OCI-LY3 (cell line): ENCODE measurements around the gene CNTN6.

Experiments used
- H2AFZ ChIP-seq: fragments of 200-600, 300-600 bp; shearing (Covaris generic); 2 replicates; pipeline ENCODE4 v1.6.0; 2014; ENCODE audit warnings: antibody characterized with exemption, low read depth, low read length
- H3K27ac ChIP-seq: fragments of 200-600, 300-600 bp; sonication (generic); 2 replicates; pipeline ENCODE4 v1.5.1; 2014; ENCODE audit warnings: mild to moderate bottlenecking, low read length, moderate library complexity, mixed read lengths
- H3K27me3 ChIP-seq: fragments of 200-600, 300-600 bp; sonication (generic); 2 replicates; pipeline ENCODE4 v1.6.1; 2014; ENCODE audit warnings: low read depth, low read length, mixed read lengths
- H3K36me3 ChIP-seq: fragments of 200-600, 300-600 bp; sonication (generic); replicated peaks from 2 replicates; pipeline ENCODE3; 2014; ENCODE audit warnings: low read depth, low read length, mixed read lengths
- H3K4me1 ChIP-seq: fragments of 300-600, 200-600 bp; sonication (generic); 2 replicates; pipeline ENCODE4 v1.6.1; 2014; ENCODE audit warnings: low read length, mixed read lengths
- H3K4me2 ChIP-seq: fragments of 200-600, 300-600 bp; sonication (generic); 2 replicates; pipeline ENCODE4 v1.6.1; 2014; ENCODE audit warnings: low read length, mixed read lengths
- H3K4me3 ChIP-seq: fragments of 300-600, 200-600 bp; sonication (generic); 2 replicates; pipeline ENCODE4 v1.5.1; 2014; ENCODE audit warnings: antibody characterized with exemption, mild to moderate bottlenecking, low read length, moderate library complexity
- H3K79me2 ChIP-seq: fragments of 300-600, 200-600 bp; shearing (Covaris generic); 2 replicates; pipeline ENCODE4 v1.6.1; 2014; ENCODE audit warnings: mild to moderate bottlenecking, low read length, mixed read lengths
- H3K9ac ChIP-seq: fragments of 300-600, 200-600 bp; shearing (Covaris generic); 2 replicates; pipeline ENCODE4 v1.6.0; 2014; ENCODE audit warnings: mild to moderate bottlenecking, low read length, moderate library complexity
- H3K9me3 ChIP-seq: fragments of 200-600, 300-600 bp; shearing (Covaris generic); 2 replicates; pipeline ENCODE4 v1.6.1; 2014; ENCODE audit warnings: low read length, mixed read lengths; ENCODE audit not compliant: insufficient read depth
- H4K20me1 ChIP-seq: fragments of 200-600, 300-600 bp; sonication (generic); 2 replicates; pipeline ENCODE4 v1.6.1; 2016; ENCODE audit warnings: low read length, mixed read lengths; ENCODE audit not compliant: insufficient read depth
- CTCF ChIP-seq: fragments of 200-600, 300-600 bp; sonication (generic); IDR thresholded peaks from 2 replicates; pipeline ENCODE4 v1.5.1; 2014; ENCODE audit warnings: antibody characterized with exemption, low read length, low read depth
- EZH2phosphoT487 ChIP-seq: fragments of 200-600 bp; shearing (Covaris generic); IDR thresholded peaks from 2 replicates; pipeline ENCODE4 v1.6.1; 2018; ENCODE audit warnings: antibody characterized with exemption, mixed run types, low read depth

CNTN6 gene

GRCh38 chr3:1394188-1394587, 301.4 kb downstream of the CNTN6 start:
- Histone ChIP-seq H3K27ac (no peak overlapping the region), H3K79me2 (no peaks in the 10 kb centered on the region), H2AFZ (no peak overlapping the region), H3K4me2 (no peak overlapping the region), H3K9me3 (no peaks in the 10 kb centered on the region; the same call in 1 of the 2 replicates), H3K9ac (no peak overlapping the region), H4K20me1 (no peaks in the 10 kb centered on the region), H3K27me3 (no peaks in the 10 kb centered on the region), H3K36me3 (peaks cover 38% of the 10 kb centered on the region), H3K4me3 (no peak overlapping the region), H3K4me1 (peaks cover 17% of the 10 kb centered on the region)
- TF ChIP-seq CTCF: no peak
- TF ChIP-seq EZH2phosphoT487: no peak

GRCh38 chr3:1400571-1400970, 307.7 kb downstream of the CNTN6 start:
- 0 out of 2 replicates have a peak overlapping the region, but pooled peaks have one; percentile 5 for H2AFZ ChIP-seq
- peak overlapping the region; percentile 48 for H3K27ac ChIP-seq
- H3K4me1 ChIP-seq: peaks cover 42% of the 10 kb centered on the region
- TF ChIP-seq CTCF: no peak
- H3K27me3 ChIP-seq: no peaks in the 10 kb centered on the region
- peaks cover 89% of the 10 kb centered on the region for H3K36me3 ChIP-seq
- peak overlapping the region; percentile 20; the same call in 1 of the 2 replicates for H3K9ac ChIP-seq
- H3K4me3 ChIP-seq: no peak overlapping the region
- no peaks in the 10 kb centered on the region for H3K79me2 ChIP-seq
- peaks cover 9% of the 10 kb centered on the region for H3K9me3 ChIP-seq
- H4K20me1 ChIP-seq: no peaks in the 10 kb centered on the region
- H3K4me2 ChIP-seq: peak overlapping the region; percentile 27

GRCh38 chr3:1404270-1404962, 311.6 kb downstream of the CNTN6 start:
- Histone ChIP-seq H3K79me2 (no peaks in the 10 kb centered on the region), H3K36me3 (peaks cover 72% of the 10 kb centered on the region), H3K27me3 (no peaks in the 10 kb centered on the region), H3K4me3 (no peak overlapping the region), H4K20me1 (no peaks in the 10 kb centered on the region), H3K4me2 (no peak overlapping the region), H3K9ac (no peak overlapping the region), H3K27ac (no peak overlapping the region), H3K9me3 (peaks cover 24% of the 10 kb centered on the region), H3K4me1 (peaks cover 42% of the 10 kb centered on the region), H2AFZ (no peak overlapping the region)
- no peak for TF ChIP-seq CTCF
- TF ChIP-seq EZH2phosphoT487: no peak

GRCh38 chr3:1406250-1406649, 313.4 kb downstream of the CNTN6 start:
- TF ChIP-seq CTCF (no peak), EZH2phosphoT487 (no peak)
- peaks cover 60% of the 10 kb centered on the region for H3K36me3 ChIP-seq
- peaks cover 29% of the 10 kb centered on the region for H3K4me1 ChIP-seq

More at GRCh38 chr3:1406250-1406649, 313.4 kb downstream of the CNTN6 start:
- H4K20me1 ChIP-seq: no peaks in the 10 kb centered on the region
- H3K27ac ChIP-seq: peak overlapping the region; percentile 53
- peaks cover 24% of the 10 kb centered on the region; the same call in 1 of the 2 replicates for H3K9me3 ChIP-seq
- H3K4me2 ChIP-seq: no peak overlapping the region
- no peak overlapping the region for H2AFZ ChIP-seq
- H3K4me3 ChIP-seq: no peak overlapping the region
- no peaks in the 10 kb centered on the region for H3K27me3 ChIP-seq
- no peak overlapping the region for H3K9ac ChIP-seq
- no peaks in the 10 kb centered on the region for H3K79me2 ChIP-seq
